ENCODE measurements around the gene PDSS2.

PDSS2 gene

GRCh38 chr6:107259951-107260350 lies 199.4 kb downstream of the PDSS2 start:
- H3K4me3 ChIP-seq (ENCODE audit: low read depth, low read length, poor library complexity, severe bottlenecking) = no peak overlapping the region
- no peak for TF ChIP-seq CTCF (IDR thresholded peaks at IDR 0.05; ENCODE audit: low read length)
- TF ChIP-seq EZH2 (IDR thresholded peaks at IDR 0.05; ENCODE audit: borderline replicate concordance, low read length) = no peak
- H4K20me1 ChIP-seq (ENCODE audit: insufficient read depth, low read length) = no peaks in the 10 kb centered on the region
- no peak overlapping the region for H3K9ac ChIP-seq (ENCODE audit: low read length)
- no peaks in the 10 kb centered on the region for H3K27me3 ChIP-seq (ENCODE audit: insufficient read depth, low read length)
- no peaks in the 10 kb centered on the region for H3K9me3 ChIP-seq (ENCODE audit: low read length)
- H3F3A ChIP-seq (ENCODE audit: insufficient read depth, low read length) = no peaks in the 10 kb centered on the region
- H3K36me3 ChIP-seq (ENCODE audit: insufficient read depth, low read length) = no peaks in the 10 kb centered on the region
- no peaks in the 10 kb centered on the region for H3K79me2 ChIP-seq (ENCODE audit: insufficient read depth, low read length)
- no peak overlapping the region for H2AFZ ChIP-seq (ENCODE audit: low read length)
- no peak overlapping the region for H3K4me2 ChIP-seq (ENCODE audit: low read length)
- H3K27ac ChIP-seq (ENCODE audit: low read depth, low read length, poor library complexity, severe bottlenecking) = no peak overlapping the region
- H3K9me2 ChIP-seq (ENCODE audit: low read depth, low read length) = no peaks in the 10 kb centered on the region
- peaks cover 13% of the 10 kb centered on the region for H3K4me1 ChIP-seq (ENCODE audit: insufficient read depth, low read length, severe bottlenecking)

- Histone ChIP-seq H3K79me2 (ENCODE audit: insufficient read depth, low read length) (no peaks in the 10 kb centered on the region), H3K36me3 (ENCODE audit: insufficient read depth, low read length) (no peaks in the 10 kb centered on the region), H3K27ac (ENCODE audit: low read depth, low read length, poor library complexity, severe bottlenecking) (no peak overlapping the region), H3K4me1 (ENCODE audit: insufficient read depth, low read length, severe bottlenecking) (peaks cover 14% of the 10 kb centered on the region), H3K9me2 (ENCODE audit: low read depth, low read length) (no peaks in the 10 kb centered on the region), H4K20me1 (ENCODE audit: insufficient read depth, low read length) (no peaks in the 10 kb centered on the region), H3F3A (ENCODE audit: insufficient read depth, low read length) (no peaks in the 10 kb centered on the region), H3K9ac (ENCODE audit: low read length) (no peak overlapping the region), H3K4me2 (ENCODE audit: low read length) (no peak overlapping the region), H3K27me3 (ENCODE audit: insufficient read depth, low read length) (no peaks in the 10 kb centered on the region), H3K4me3 (ENCODE audit: low read depth, low read length, poor library complexity, severe bottlenecking) (no peak overlapping the region), H2AFZ (ENCODE audit: low read length) (no peak overlapping the region), H3K9me3 (ENCODE audit: low read length) (no peaks in the 10 kb centered on the region)
- TF ChIP-seq CTCF (IDR thresholded peaks at IDR 0.05; ENCODE audit: low read length) (no peak), EZH2 (IDR thresholded peaks at IDR 0.05; ENCODE audit: borderline replicate concordance, low read length) (no peak)
Measured at GRCh38 chr6:107248147-107248546, 211.2 kb downstream of the PDSS2 start.

- Histone ChIP-seq H3K9ac (ENCODE audit: low read length) (no peak overlapping the region), H3K79me2 (ENCODE audit: insufficient read depth, low read length) (no peaks in the 10 kb centered on the region), H3K36me3 (ENCODE audit: insufficient read depth, low read length) (no peaks in the 10 kb centered on the region), H4K20me1 (ENCODE audit: insufficient read depth, low read length) (no peaks in the 10 kb centered on the region), H3K27me3 (ENCODE audit: insufficient read depth, low read length) (no peaks in the 10 kb centered on the region), H3K9me2 (ENCODE audit: low read depth, low read length) (no peaks in the 10 kb centered on the region), H3K4me2 (ENCODE audit: low read length) (no peak overlapping the region), H2AFZ (ENCODE audit: low read length) (no peak overlapping the region), H3K4me3 (ENCODE audit: low read depth, low read length, poor library complexity, severe bottlenecking) (no peak overlapping the region), H3F3A (ENCODE audit: insufficient read depth, low read length) (no peaks in the 10 kb centered on the region), H3K9me3 (ENCODE audit: low read length) (no peaks in the 10 kb centered on the region), H3K4me1 (ENCODE audit: insufficient read depth, low read length, severe bottlenecking) (peaks cover 14% of the 10 kb centered on the region), H3K27ac (ENCODE audit: low read depth, low read length, poor library complexity, severe bottlenecking) (no peak overlapping the region)
- TF ChIP-seq EZH2 (IDR thresholded peaks at IDR 0.05; ENCODE audit: borderline replicate concordance, low read length) = no peak
- TF ChIP-seq CTCF (IDR thresholded peaks at IDR 0.05; ENCODE audit: low read length) = no peak
Measured at GRCh38 chr6:107246972-107247615, 212.3 kb downstream of the PDSS2 start.

Data from OCI-LY1 (cell line).